ENCODE measurements around the gene BTNL8. TPM values are rescaled to one million over a fixed set of nuclear protein-coding genes. Genes with fewer than 3 reads are reported as not detected.

Gene BTNL8
- total RNA-seq, 1 experiment from 2014 or later, result not detected

DNA sequence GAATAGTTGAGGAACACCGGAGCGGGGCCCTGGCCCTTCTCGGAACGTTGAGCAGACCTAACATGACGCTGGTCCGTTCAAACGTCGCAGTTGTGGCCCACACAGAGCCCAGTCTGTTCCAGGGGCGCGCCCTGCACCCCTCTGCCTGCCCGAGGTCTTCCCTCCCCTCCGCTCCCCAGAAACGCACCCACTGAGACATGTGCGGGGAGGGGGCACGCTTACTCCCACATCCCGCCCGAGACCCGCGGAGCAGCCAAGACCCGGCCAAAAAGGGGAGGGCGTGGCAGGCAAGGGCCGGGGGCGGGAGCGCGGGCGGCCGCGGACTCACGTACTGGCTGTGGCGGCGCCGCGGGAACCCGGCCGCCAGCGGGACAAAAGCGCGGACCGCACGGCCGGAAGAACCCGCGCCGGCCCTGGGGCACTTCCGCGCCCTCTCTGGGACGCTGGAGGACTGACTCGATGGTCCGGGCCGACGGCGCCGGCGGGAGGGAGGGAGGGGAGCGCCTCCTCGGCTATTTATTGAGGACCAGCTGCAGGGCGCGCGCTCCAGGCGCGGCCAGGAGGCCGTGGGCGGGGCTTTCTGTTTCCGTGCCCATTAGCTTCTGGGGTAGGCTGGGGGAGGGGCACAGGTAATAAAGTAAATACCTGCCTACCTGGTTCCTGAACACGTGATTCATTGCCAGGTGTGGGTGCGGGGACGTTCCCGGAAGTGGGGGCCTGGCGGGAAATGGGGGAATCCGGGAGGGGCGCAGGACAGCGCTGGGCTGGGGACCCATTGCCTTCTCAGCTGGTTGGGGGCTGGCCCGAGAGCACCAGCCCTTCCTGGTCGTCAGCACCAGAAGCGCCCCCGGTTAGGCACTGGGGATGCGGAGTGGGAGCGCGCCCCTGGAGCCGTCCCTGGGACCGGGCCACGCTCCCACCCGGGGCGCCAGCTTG is 37.8 kb upstream of the BTNL8 start, which contains the start of gene ZFP62:
Gene ZFP62, minus strand, starts transcription at position 390 of the 936 bp plus-strand sequence. Its CDS starts 57 bp downstream, at position 333.
- Mint-ChIP-seq H3K4me3 (ENCODE audit: unreplicated experiment) (peak within 1 kb of the TSS; percentile 84), H3K4me1 (ENCODE audit: insufficient read depth, unreplicated experiment) (peaks cover 21% of the 10 kb centered on the region), H3K36me3 (ENCODE audit: insufficient read depth, unreplicated experiment) (peaks cover 28% of the 10 kb centered on the region), H3K27ac (ENCODE audit: low read depth, unreplicated experiment) (peak within 1 kb of the TSS; percentile 89), H3K9me3 (ENCODE audit: unreplicated experiment) (no peaks in the 10 kb centered on the region), H3K27me3 (ENCODE audit: insufficient read depth, unreplicated experiment) (no peaks in the 10 kb centered on the region)
- ChIA-PET CTCF (interaction anchor here (0.6 to 1.3 kb wide), 7 partner anchors 11 to 329 kb away, joined by 3 to 4 read pairs (median 3); no protein-coding TSS in a partner anchor), POLR2A (interaction anchor here (0.5 to 5.0 kb wide), 21 partner anchors 7 to 1238 kb away, joined by 3 to 67 read pairs (median 5); partner anchors contain the start of genes HNRNPH1, MGAT1, RACK1 and TRIM41)
- DNase-seq (ENCODE audit: unreplicated experiment), result peak; percentile 95
- intact Hi-C loops (cut with micrococcal nuclease), result loop anchor here (1.0 to 10.0 kb wide), 5 partner anchors 30 to 324 kb away; partner anchors contain the start of gene MGAT1
- TF ChIP-seq, protein P1, sequence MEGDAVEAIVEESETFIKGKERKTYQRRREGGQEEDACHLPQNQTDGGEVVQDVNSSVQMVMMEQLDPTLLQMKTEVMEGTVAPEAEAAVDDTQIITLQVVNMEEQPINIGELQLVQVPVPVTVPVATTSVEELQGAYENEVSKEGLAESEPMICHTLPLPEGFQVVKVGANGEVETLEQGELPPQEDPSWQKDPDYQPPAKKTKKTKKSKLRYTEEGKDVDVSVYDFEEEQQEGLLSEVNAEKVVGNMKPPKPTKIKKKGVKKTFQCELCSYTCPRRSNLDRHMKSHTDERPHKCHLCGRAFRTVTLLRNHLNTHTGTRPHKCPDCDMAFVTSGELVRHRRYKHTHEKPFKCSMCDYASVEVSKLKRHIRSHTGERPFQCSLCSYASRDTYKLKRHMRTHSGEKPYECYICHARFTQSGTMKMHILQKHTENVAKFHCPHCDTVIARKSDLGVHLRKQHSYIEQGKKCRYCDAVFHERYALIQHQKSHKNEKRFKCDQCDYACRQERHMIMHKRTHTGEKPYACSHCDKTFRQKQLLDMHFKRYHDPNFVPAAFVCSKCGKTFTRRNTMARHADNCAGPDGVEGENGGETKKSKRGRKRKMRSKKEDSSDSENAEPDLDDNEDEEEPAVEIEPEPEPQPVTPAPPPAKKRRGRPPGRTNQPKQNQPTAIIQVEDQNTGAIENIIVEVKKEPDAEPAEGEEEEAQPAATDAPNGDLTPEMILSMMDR (IDR thresholded peaks at IDR 0.05; ENCODE audit: unreplicated experiment), result no peak
- TSS peak; percentile 77 for BruUV-seq (replicated peaks)

DNA sequence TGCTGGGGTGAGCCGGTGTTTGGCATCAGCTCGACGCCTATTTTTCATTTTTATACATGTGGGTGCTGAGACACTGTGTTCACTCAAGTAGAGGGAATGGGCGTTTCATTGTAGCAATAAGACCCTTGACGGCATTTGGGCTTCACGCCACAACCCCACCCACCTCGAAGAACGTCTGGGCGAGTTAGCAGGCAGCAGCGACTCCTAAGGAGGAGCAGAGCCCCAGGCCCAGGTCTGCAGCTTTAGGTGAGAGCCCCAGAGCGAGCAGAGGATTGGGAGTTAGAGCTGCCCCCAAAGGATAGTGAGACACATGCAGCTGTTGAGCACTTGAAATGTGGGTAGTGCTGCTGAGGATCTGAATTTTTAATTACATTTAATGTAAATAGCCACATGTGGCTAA is 36.3 kb upstream of the BTNL8 start:
- no peaks in the 10 kb centered on the region for H3K9me3 Mint-ChIP-seq (ENCODE audit: unreplicated experiment)
- TF ChIP-seq, protein P1 (IDR thresholded peaks at IDR 0.05; ENCODE audit: unreplicated experiment), result no peak
- H3K4me1 Mint-ChIP-seq (ENCODE audit: insufficient read depth, unreplicated experiment), result peaks cover 21% of the 10 kb centered on the region
- intact Hi-C loops (cut with micrococcal nuclease), result loop anchor here (10.0 kb wide), 1 partner anchor 322 kb away; no protein-coding TSS in a partner anchor
- no TSS peak for BruUV-seq (replicated peaks)
- CTCF ChIA-PET, result interaction anchor here (0.7 to 2.2 kb wide), 7 partner anchors 37 to 327 kb away, joined by 3 to 11 read pairs (median 3); no protein-coding TSS in a partner anchor
- H3K27ac Mint-ChIP-seq (ENCODE audit: low read depth, unreplicated experiment), result no peak overlapping the region
- H3K36me3 Mint-ChIP-seq (ENCODE audit: insufficient read depth, unreplicated experiment), result peaks cover 14% of the 10 kb centered on the region
- no peaks in the 10 kb centered on the region for H3K27me3 Mint-ChIP-seq (ENCODE audit: insufficient read depth, unreplicated experiment)
- no peak for DNase-seq (ENCODE audit: unreplicated experiment)
- H3K4me3 Mint-ChIP-seq (ENCODE audit: unreplicated experiment), result no peak overlapping the region
- POLR2A ChIA-PET, result interaction anchor here (0.6 to 5.0 kb wide), 10 partner anchors 36 to 384 kb away, joined by 3 to 67 read pairs (median 6); partner anchors contain the start of gene TRIM41

DNA sequence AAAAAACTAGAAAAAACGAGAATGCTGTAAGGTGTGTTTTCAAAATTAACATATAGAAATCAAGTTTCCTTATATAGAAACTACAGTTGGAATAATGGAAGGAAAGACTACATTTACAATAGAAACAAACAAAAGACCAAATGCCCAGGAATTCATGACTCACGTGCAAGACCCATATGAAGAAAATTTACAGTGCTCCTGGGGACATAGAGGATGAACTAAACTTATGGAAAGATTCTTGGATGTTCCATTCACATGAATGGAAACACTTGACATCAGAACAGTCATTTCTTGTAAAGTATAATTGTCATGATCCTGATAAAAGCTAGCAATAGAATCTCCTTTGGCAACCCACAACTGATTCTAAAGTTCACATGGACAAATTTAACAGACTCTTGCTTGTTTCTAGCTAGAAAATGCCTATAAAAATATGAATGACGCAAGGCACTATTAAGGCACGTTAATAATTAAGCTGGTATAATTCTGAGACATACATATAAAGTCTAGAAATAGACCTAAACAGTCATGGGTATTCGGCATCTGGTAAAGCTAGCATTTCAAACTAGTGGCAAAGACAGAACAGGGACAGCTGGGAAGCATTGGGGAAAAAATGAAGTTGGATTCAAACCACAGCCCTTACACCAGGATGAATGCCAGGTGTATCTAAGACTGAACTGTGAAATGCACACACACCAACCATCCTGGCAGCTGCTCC is 32.8 kb upstream of the BTNL8 start:
- CTCF ChIA-PET, result interaction anchor here (0.6 to 5.0 kb wide), 16 partner anchors 9 to 664 kb away, joined by 3 to 39 read pairs (median 3); partner anchors contain the start of gene BTNL8
- no peak for DNase-seq (ENCODE audit: unreplicated experiment)
- intact Hi-C loops (cut with micrococcal nuclease), result loop anchor here (10.0 kb wide), 1 partner anchor 319 kb away; no protein-coding TSS in a partner anchor

More for the DNA sequence above, 32.8 kb upstream of the BTNL8 start:
- Mint-ChIP-seq H3K27ac (ENCODE audit: low read depth, unreplicated experiment) (no peak overlapping the region), H3K36me3 (ENCODE audit: insufficient read depth, unreplicated experiment) (no peaks in the 10 kb centered on the region), H3K27me3 (ENCODE audit: insufficient read depth, unreplicated experiment) (no peaks in the 10 kb centered on the region), H3K4me1 (ENCODE audit: insufficient read depth, unreplicated experiment) (peaks cover 25% of the 10 kb centered on the region), H3K9me3 (ENCODE audit: unreplicated experiment) (no peaks in the 10 kb centered on the region), H3K4me3 (ENCODE audit: unreplicated experiment) (no peak overlapping the region)
- POLR2A ChIA-PET, result interaction anchor here (0.6 to 1.3 kb wide), 7 partner anchors 64 to 357 kb away, joined by 3 read pairs; partner anchors contain the start of gene MGAT1
- no TSS peak for BruUV-seq (replicated peaks)
- TF ChIP-seq, protein P1 (IDR thresholded peaks at IDR 0.05; ENCODE audit: unreplicated experiment), result no peak
